ENCODE results near the gene DOCK1. TPM values are rescaled to one million over a fixed set of nuclear protein-coding genes. Genes with fewer than 3 reads are reported as not detected.

DOCK1 gene
- total RNA-seq, result 97.9 and 121 TPM in 2 replicates

GRCh38 chr10:126904818-126905701 is at the start of gene DOCK1:
Gene DOCK1, plus strand, starts transcription at chr10:126905428. Its CDS starts 90 bp downstream, at chr10:126905518.

GRCh38 chr10:127196282-127197153 is 291.3 kb downstream of the DOCK1 start, which contains the start of gene INSYN2A:
Gene INSYN2A, minus strand, starts transcription at chr10:127196591. Its CDS starts 20,196 bp downstream, at chr10:127176395.

Other genes starting within 250 kb of the DOCK1 start
- gene C10orf90, start 234.7 kb upstream of the DOCK1 start, total RNA-seq, result not detected in 2 replicates

Data from bronchial smooth muscle cell (primary cell).